HepG2 (cell line): ENCODE results near the gene PLD1. TPM values are rescaled to one million over a fixed set of nuclear protein-coding genes. Genes with fewer than 3 reads are reported as not detected.

ENCODE experiments used
- ATAC-seq: fragments of 200-7000 bp; cut with Tn5 transposase; 3 replicates; pipeline ENCODE4 v1.9.1; 2020; ENCODE audit warnings: mild to moderate bottlenecking, moderate library complexity
- BruUV-seq: library from RNA; stranded (reverse); fragments of 400-500 nt; replicated peaks from 2 replicates; lab custom pipeline; 2021; lab: Mats Ljungman, UMichigan
- CTCF ChIA-PET: fragments of 300-600 bp; formaldehyde crosslinking; extraction: SDS; loops from one replicate; lab custom pipeline; 2021; ENCODE audit warnings: low total read pairs, inconsistent platforms, low intra/inter-chr PET ratio; lab: Yijun Ruan, JAX
- POLR2A ChIA-PET: fragments of 350-600 bp; sonication (Branson Sonifier 250); formaldehyde crosslinking; loops from one replicate; lab custom pipeline; 2020; ENCODE audit warnings: antibody characterized with exemption, inconsistent platforms; lab: Yijun Ruan, JAX
- DNase-seq: peaks from one replicate; pipeline ENCODE4 v3.0.0-alpha.2; 2015; ENCODE audit warnings: low spot score
- FAIRE-seq: peaks from 3 replicates; lab custom pipeline; 2011; peaks lifted over from hg19 to GRCh38; lab: Jason Lieb, UNC
- H2AFZ ChIP-seq: one replicate; pipeline ENCODE4 v1.6.1; 2011; ENCODE audit warnings: low read length, inconsistent platforms
- H3K27ac ChIP-seq: fragments of 300-600 bp; 3 replicates; pipeline ENCODE4 v1.8.0; 2011; ENCODE audit warnings: mixed run types, mild to moderate bottlenecking, mixed read lengths, low read length, inconsistent platforms; ENCODE audit not compliant: insufficient read depth; ENCODE audit errors: extremely low read length
- H3K27me3 ChIP-seq, 2 experiments: fragments of 200-600 bp in 1 of 2; 2 replicates in 1 of 2; 3 replicates in 1 of 2; pipeline versions ENCODE4 v1.6.0 to v1.8.0; 2011; ENCODE audit warnings: low read length in 2 of 2, mild to moderate bottlenecking in 2 of 2, moderate library complexity in 2 of 2, inconsistent platforms in 1 of 2; ENCODE audit not compliant: insufficient read depth in 2 of 2, control insufficient read depth in 1 of 2
- H3K36me3 ChIP-seq, 2 experiments: fragments of 200-600 bp in 1 of 2; replicated peaks in 1 of 2; 2 replicates in 1 of 2; 3 replicates in 1 of 2; pipeline versions ENCODE4 v1.5.1 to v1.8.0; 2011; ENCODE audit warnings: low read length in 2 of 2, inconsistent platforms in 1 of 2; ENCODE audit not compliant: insufficient read depth in 2 of 2, control insufficient read depth in 1 of 2
- H3K4me1 ChIP-seq: 2 replicates; pipeline ENCODE4 v1.5.1; 2012; ENCODE audit warnings: low read length, inconsistent platforms; ENCODE audit not compliant: insufficient read depth
- H3K4me2 ChIP-seq: 2 replicates; pipeline ENCODE4 v1.6.0; 2011; ENCODE audit warnings: low read depth, low read length, inconsistent platforms
- H3K4me3 ChIP-seq, 3 experiments: fragments of 200-600 bp in 1 of 3; sonication (generic), shearing (Covaris generic) in 1 of 3; replicated peaks in 1 of 3; 2 replicates each; pipeline ENCODE4 v1.5.1; 2011 to 2016; ENCODE audit warnings: low read length in 3 of 3, inconsistent platforms in 2 of 3, low read depth in 2 of 3, mild to moderate bottlenecking in 2 of 3, control low read depth in 1 of 3, mixed read lengths in 1 of 3; ENCODE audit not compliant: insufficient read depth in 1 of 3
- H3K79me2 ChIP-seq: one replicate; pipeline ENCODE4 v1.6.1; 2011; ENCODE audit warnings: low read length, inconsistent platforms; ENCODE audit not compliant: insufficient read depth
- H3K9ac ChIP-seq: 2 replicates; pipeline ENCODE4 v1.6.0; 2011; ENCODE audit warnings: mild to moderate bottlenecking, low read depth, low read length, inconsistent platforms; ENCODE audit not compliant: insufficient read depth
- H3K9me3 ChIP-seq: 2 replicates; pipeline ENCODE4 v1.5.1; 2012; ENCODE audit warnings: mild to moderate bottlenecking, low read length
- H4K20me1 ChIP-seq: 2 replicates; pipeline ENCODE4 v1.6.0; 2011; ENCODE audit warnings: inconsistent platforms, mild to moderate bottlenecking, low read length, moderate library complexity; ENCODE audit not compliant: insufficient read depth
- CBFB ChIP-seq: sonication (generic); formaldehyde crosslinking; IDR thresholded peaks from 2 replicates; pipeline ENCODE4 v1.4.0; 2020; ENCODE audit warnings: missing genetic modification reagents
- IRF2 ChIP-seq: IDR thresholded peaks from 2 replicates; pipeline ENCODE4 v1.6.1; 2018; ENCODE audit warnings: missing genetic modification reagents, missing compliant biosample characterization
- JARID2 ChIP-seq: sonication (generic); formaldehyde crosslinking; IDR thresholded peaks from 2 replicates; pipeline ENCODE4 v1.8.1; 2023; ENCODE audit warnings: missing genetic modification reagents, inconsistent platforms; ENCODE audit not compliant: insufficient replicate concordance
- MTF1 ChIP-seq: sonication (generic); formaldehyde crosslinking; IDR thresholded peaks from 2 replicates; pipeline ENCODE4 v1.5.0; 2020; ENCODE audit warnings: missing genetic modification reagents
- MZF1 ChIP-seq: sonication (generic); formaldehyde crosslinking; IDR thresholded peaks from 2 replicates; pipeline ENCODE4 v1.8.1; 2023; ENCODE audit warnings: mild to moderate bottlenecking, missing genetic modification reagents, borderline replicate concordance
- NKX3-1 ChIP-seq: sonication (generic); formaldehyde crosslinking; IDR thresholded peaks from 2 replicates; pipeline ENCODE4 v1.5.0; 2020; ENCODE audit warnings: missing genetic modification reagents
- REST ChIP-seq, 2 experiments: IDR thresholded peaks; 2 replicates each; pipeline ENCODE4 v1.6.1; 2011 to 2012; ENCODE audit warnings: low read length in 2 of 2, borderline replicate concordance in 1 of 2, low read depth in 1 of 2, mild to moderate bottlenecking in 1 of 2, moderate library complexity in 1 of 2
- TOPORS ChIP-seq: sonication (generic); formaldehyde crosslinking; IDR thresholded peaks from 2 replicates; pipeline ENCODE4 v1.8.0; 2023; ENCODE audit warnings: mild to moderate bottlenecking, missing genetic modification reagents
- UBTF ChIP-seq: sonication (generic); formaldehyde crosslinking; IDR thresholded peaks from 2 replicates; pipeline ENCODE4 v1.4.0; 2020; ENCODE audit warnings: mild to moderate bottlenecking, missing genetic modification reagents
- WIZ ChIP-seq: sonication (generic); formaldehyde crosslinking; IDR thresholded peaks from 2 replicates; pipeline ENCODE4 v1.5.1; 2020; ENCODE audit warnings: mild to moderate bottlenecking, missing genetic modification reagents
- ZNF136 ChIP-seq: sonication (generic); formaldehyde crosslinking; IDR thresholded peaks from 2 replicates; pipeline ENCODE4 v1.8.1; 2022; ENCODE audit warnings: low read depth, mild to moderate bottlenecking, moderate library complexity, missing genetic modification reagents
- ZNF782 ChIP-seq: sonication (generic); formaldehyde crosslinking; IDR thresholded peaks from 2 replicates; pipeline ENCODE4 v1.4.0; 2020; ENCODE audit warnings: missing genetic modification reagents, mild to moderate bottlenecking, borderline replicate concordance
- WGBS: methylation state at CpG from one replicate; pipeline ENCODE4 v1.1.6; 2017; ENCODE audit warnings: low lambda C conversion rate; 5-methylcytosine and 5-hydroxymethylcytosine counted together
- in situ Hi-C: cut with HindIII; loops from 2 replicates; pipeline ENCODE4 v1.10.0; 2017; ENCODE audit warnings: low pct_unique_long_range_greater_than_20kb; ENCODE audit not compliant: extremely low pct_ligation_motif_present
- intact Hi-C: fragments of 100-400 bp; cut with micrococcal nuclease; formaldehyde crosslinking; loops from one replicate; pipeline ENCODE4 v1.10.0; 2022; ENCODE audit not compliant: unreplicated experiment
- polyA plus RNA-seq, 8 experiments: library from polyadenylated mRNA; depleted of rRNA in 3 of 8; stranded (reverse) in 7 of 8; unstranded in 1 of 8; fragments of >200 nt; fragmentation: Illumina TruSeq in 4 of 8; extraction: Trizol in 4 of 8; gene quantifications; 2 replicates each; pipeline versions ENCODE4 v1.2.1 to v1.2.3, GENCODE V29; 2011 to 2016; ENCODE audit warnings: low read depth in 4 of 8, missing spikeins in 1 of 8, mixed read lengths in 1 of 8; ENCODE audit not compliant: insufficient read depth in 1 of 8
- total RNA-seq, 5 experiments: library from RNA; depleted of rRNA; stranded (reverse); fragments of >200 nt; fragmentation: Illumina TruSeq; extraction: Trizol; gene quantifications; 2 replicates each; pipeline ENCODE4 v1.2.3, GENCODE V29; 2016; ENCODE audit warnings: low read depth in 1 of 5
- TF ChIP-seq, protein P1 (sequence below): sonication (generic); formaldehyde crosslinking; IDR thresholded peaks from 2 replicates; pipeline ENCODE4 v1.4.0; 2020; ENCODE audit warnings: missing genetic modification reagents, borderline replicate concordance

PLD1 gene
- total and polyA plus RNA-seq, 2 of the 13 experiments (the other 11 are each of a cell fraction or from before 2014, with no cell fraction given) = 27.1 to 59.4 TPM

DNA sequence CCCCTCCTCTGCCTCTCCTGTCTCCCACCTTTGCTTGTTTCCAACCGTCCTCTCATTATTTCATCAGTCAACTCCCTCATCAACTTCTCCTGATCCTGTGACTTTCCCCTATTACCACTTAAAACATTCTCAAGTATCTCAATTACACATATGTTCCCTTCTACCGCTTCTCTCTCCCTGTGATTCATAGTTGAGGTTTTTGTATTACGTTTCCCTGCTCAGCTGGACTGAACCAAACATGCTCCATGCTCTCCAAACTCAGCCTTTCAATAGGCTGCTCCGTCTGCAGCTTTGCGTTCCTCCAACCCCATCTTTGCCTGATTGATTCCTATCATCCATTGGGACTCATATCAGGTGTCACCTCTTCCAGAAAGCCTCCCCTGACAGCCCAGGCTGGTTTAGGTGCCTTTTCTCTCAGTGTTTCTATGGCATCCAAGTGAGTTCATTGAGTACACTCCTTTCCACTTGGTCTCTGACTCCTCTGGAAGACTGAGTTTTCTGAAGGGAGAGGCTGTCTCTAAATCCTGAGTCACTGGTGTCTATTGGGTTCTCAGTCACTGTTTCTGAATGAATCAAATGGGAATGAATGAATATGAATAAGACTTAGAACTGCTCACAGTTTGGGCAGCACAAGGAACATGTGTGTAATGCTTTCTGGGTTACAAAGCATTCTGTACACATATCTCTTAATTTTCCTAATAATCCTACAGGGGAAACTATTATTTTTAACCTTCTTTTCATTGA lies 56.4 kb downstream of the PLD1 start:
- FAIRE-seq = no peak
- no peaks in the 10 kb centered on the region for H3K9me3 ChIP-seq
- DNase-seq = no peak
- no peak overlapping the region for H3K27ac ChIP-seq
- H3K27me3 ChIP-seq = no peaks in the 10 kb centered on the region
- H3K4me3 ChIP-seq = no peak overlapping the region
- peaks cover 70% of the 10 kb centered on the region for H4K20me1 ChIP-seq
- no peak for ATAC-seq
- no peak overlapping the region for H2AFZ ChIP-seq
- no peak overlapping the region for H3K9ac ChIP-seq
- no peak overlapping the region for H3K4me2 ChIP-seq
- 0 out of 5 replicates have a peak, but pooled peaks cover 0 to 7% of the 10 kb centered on the region in 2 experiments for H3K36me3 ChIP-seq
- ChIA-PET CTCF (no interaction called here), POLR2A (no interaction called here)
- 98% methylated on average over 5 of the region's 5 CpGs for WGBS
- BruUV-seq = no TSS peak
- peaks cover 10% of the 10 kb centered on the region; the same call in 1 of the 2 replicates for H3K4me1 ChIP-seq
- H3K79me2 ChIP-seq = peaks cover 94% of the 10 kb centered on the region
- intact Hi-C loops = no loop called here
- in situ Hi-C loops = no loop called here
- TF ChIP-seq REST (IDR thresholded peaks at IDR 0.05; ENCODE audit: borderline replicate concordance in 1 of 2, low read depth in 1 of 2, low read length in 2 of 2) = no peak
- TF ChIP-seq ZNF782 (CRISPR knock-in tag) = no peak
- TF ChIP-seq ZNF136 (CRISPR knock-in tag) = no peak
- no peak for TF ChIP-seq CBFB (CRISPR knock-in tag)
- TF ChIP-seq MZF1 = no peak
- TF ChIP-seq TOPORS (CRISPR knock-in tag) = no peak
- TF ChIP-seq, protein P1, sequence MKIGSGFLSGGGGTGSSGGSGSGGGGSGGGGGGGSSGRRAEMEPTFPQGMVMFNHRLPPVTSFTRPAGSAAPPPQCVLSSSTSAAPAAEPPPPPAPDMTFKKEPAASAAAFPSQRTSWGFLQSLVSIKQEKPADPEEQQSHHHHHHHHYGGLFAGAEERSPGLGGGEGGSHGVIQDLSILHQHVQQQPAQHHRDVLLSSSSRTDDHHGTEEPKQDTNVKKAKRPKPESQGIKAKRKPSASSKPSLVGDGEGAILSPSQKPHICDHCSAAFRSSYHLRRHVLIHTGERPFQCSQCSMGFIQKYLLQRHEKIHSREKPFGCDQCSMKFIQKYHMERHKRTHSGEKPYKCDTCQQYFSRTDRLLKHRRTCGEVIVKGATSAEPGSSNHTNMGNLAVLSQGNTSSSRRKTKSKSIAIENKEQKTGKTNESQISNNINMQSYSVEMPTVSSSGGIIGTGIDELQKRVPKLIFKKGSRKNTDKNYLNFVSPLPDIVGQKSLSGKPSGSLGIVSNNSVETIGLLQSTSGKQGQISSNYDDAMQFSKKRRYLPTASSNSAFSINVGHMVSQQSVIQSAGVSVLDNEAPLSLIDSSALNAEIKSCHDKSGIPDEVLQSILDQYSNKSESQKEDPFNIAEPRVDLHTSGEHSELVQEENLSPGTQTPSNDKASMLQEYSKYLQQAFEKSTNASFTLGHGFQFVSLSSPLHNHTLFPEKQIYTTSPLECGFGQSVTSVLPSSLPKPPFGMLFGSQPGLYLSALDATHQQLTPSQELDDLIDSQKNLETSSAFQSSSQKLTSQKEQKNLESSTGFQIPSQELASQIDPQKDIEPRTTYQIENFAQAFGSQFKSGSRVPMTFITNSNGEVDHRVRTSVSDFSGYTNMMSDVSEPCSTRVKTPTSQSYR (CRISPR knock-in tag) = no peak
- TF ChIP-seq JARID2 = no peak
- TF ChIP-seq IRF2 (CRISPR knock-in tag) = no peak
- no peak for TF ChIP-seq WIZ (CRISPR knock-in tag)
- no peak for TF ChIP-seq MTF1 (CRISPR knock-in tag)
- no peak for TF ChIP-seq UBTF (CRISPR knock-in tag)
- no peak for TF ChIP-seq NKX3-1 (CRISPR knock-in tag)
